ENCODE measurements around the gene RPL36. TPM values are rescaled to one million over a fixed set of nuclear protein-coding genes. Genes with fewer than 3 reads are reported as not detected.

The RPL36 gene
- 291 and 466 TPM in 2 replicates for total RNA-seq

GRCh38 chr19:5690125-5690954 lies at the start of gene RPL36:
Gene RPL36 (plus strand): TSS chr19:5690295. CDS start chr19:5690508, 213 bp downstream.

GRCh38 chr19:5680437-5681368 lies 9.4 kb upstream of the RPL36 start, which contains the start of the genes HSD11B1L and MICOS13:
Gene HSD11B1L (plus strand): TSS chr19:5681027. CDS start chr19:5684833, 3,806 bp downstream.
Gene MICOS13 (minus strand): TSS chr19:5680516. CDS start chr19:5680486, 30 bp downstream.

GRCh38 chr19:5719961-5720790 lies 30.1 kb downstream of the RPL36 start, which contains the start of the genes CATSPERD and LONP1:
Gene CATSPERD (plus strand): TSS chr19:5720637. CDS start chr19:5720738, 101 bp downstream.
Gene LONP1 (minus strand): TSS chr19:5720146. CDS start chr19:5720132, 14 bp downstream.

Other genes with a start within 250 kb of the RPL36 start
- not detected in 2 replicates for gene ZNRF4, start 234.9 kb upstream of the RPL36 start, total RNA-seq
- under 0.01 TPM in 1 of 2 replicates, not detected in the other for gene TINCR, start 122.3 kb upstream of the RPL36 start, total RNA-seq
- gene SAFB2, start 67.5 kb upstream of the RPL36 start, total RNA-seq: 27.9 and 45.0 TPM in 2 replicates
- gene SAFB, start 67.2 kb upstream of the RPL36 start, total RNA-seq: 33.8 and 54.7 TPM in 2 replicates
- gene MICOS13, start 9.8 kb upstream of the RPL36 start, total RNA-seq: 28.3 and 37.5 TPM in 2 replicates
- gene HSD11B1L, start 9.3 kb upstream of the RPL36 start, total RNA-seq: 4.7 and 11.4 TPM in 2 replicates
- 51.4 and 71.4 TPM in 2 replicates for gene LONP1, start 29.9 kb downstream of the RPL36 start, total RNA-seq
- gene CATSPERD, start 30.3 kb downstream of the RPL36 start, total RNA-seq: not detected in 2 replicates
- 0.37 and 0.78 TPM in 2 replicates for gene PRR22, start 94.5 kb downstream of the RPL36 start, total RNA-seq
- 44.4 and 48.9 TPM in 2 replicates for gene DUS3L, start 100.9 kb downstream of the RPL36 start, total RNA-seq
- gene NRTN, start 114.8 kb downstream of the RPL36 start, total RNA-seq: 0.20 TPM in 1 of 2 replicates, not detected in the other
- gene FUT6, start 149.4 kb downstream of the RPL36 start, total RNA-seq: not detected in 2 replicates
- not detected in 2 replicates for gene FUT3, start 161.2 kb downstream of the RPL36 start, total RNA-seq
- not detected in 2 replicates for gene FUT5, start 180.2 kb downstream of the RPL36 start, total RNA-seq
- gene NDUFA11, start 213.5 kb downstream of the RPL36 start, total RNA-seq: 216 and 438 TPM in 2 replicates
- 4.3 and 5.5 TPM in 2 replicates for gene VMAC, start 214.6 kb downstream of the RPL36 start, total RNA-seq
- gene CAPS, start 224.0 kb downstream of the RPL36 start, total RNA-seq: 4.9 and 5.5 TPM in 2 replicates

Measured in subcutaneous preadipocyte (primary cell).